Measurements from ENCODE around the gene DCTPP1.
"Not testable (repeated sequence)": the region's sequence is repeated elsewhere in the genome, so short reads cannot be mapped to it uniquely, and the experiment has no call there.

GRCh38 chr16:30477773-30478172 lies 47.9 kb upstream of the DCTPP1 start:
- TF ChIP-seq CTCF (conservative IDR thresholded peaks at IDR 0.05; ENCODE audit: low read depth, low read length); POLR2A (IDR thresholded peaks at IDR 0.05; ENCODE audit: low read depth, low read length): not testable (repeated sequence)
- TF ChIP-seq, protein P1, sequence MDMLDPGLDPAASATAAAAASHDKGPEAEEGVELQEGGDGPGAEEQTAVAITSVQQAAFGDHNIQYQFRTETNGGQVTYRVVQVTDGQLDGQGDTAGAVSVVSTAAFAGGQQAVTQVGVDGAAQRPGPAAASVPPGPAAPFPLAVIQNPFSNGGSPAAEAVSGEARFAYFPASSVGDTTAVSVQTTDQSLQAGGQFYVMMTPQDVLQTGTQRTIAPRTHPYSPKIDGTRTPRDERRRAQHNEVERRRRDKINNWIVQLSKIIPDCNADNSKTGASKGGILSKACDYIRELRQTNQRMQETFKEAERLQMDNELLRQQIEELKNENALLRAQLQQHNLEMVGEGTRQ (IDR thresholded peaks at IDR 0.05; ENCODE audit: low read depth, low read length): not testable (repeated sequence)
